GM23248 (cell line): Measurements from ENCODE around the gene ALCAM.

Source experiments
- EZH2 ChIP-seq: fragments of 200-600 bp; sonication (generic); IDR thresholded peaks from 2 replicates; pipeline ENCODE4 v1.6.1; 2018; ENCODE audit warnings: antibody characterized with exemption, mild to moderate bottlenecking; ENCODE audit not compliant: insufficient read depth, poor library complexity, severe bottlenecking
- EZH2phosphoT487 ChIP-seq: fragments of 200-600 bp; sonication (generic); IDR thresholded peaks from 2 replicates; pipeline ENCODE4 v1.6.1; 2018; ENCODE audit warnings: antibody characterized with exemption, moderate library complexity, mild to moderate bottlenecking, low read depth; ENCODE audit not compliant: insufficient read depth

- TF ChIP-seq EZH2 (no peak), EZH2phosphoT487 (no peak)
Measured at GRCh38 chr3:105385819-105386508, 19.3 kb downstream of the ALCAM start.
